HepG2 (cell line): ENCODE measurements around the gene NPB. TPM values are rescaled to one million over a fixed set of nuclear protein-coding genes. Genes with fewer than 3 reads are reported as not detected.
A peak's percentile ranks its signal among the peaks of the same experiment; 100 is the strongest.

Experiments used
- ARHGAP35 ChIP-seq: sonication (generic); formaldehyde crosslinking; IDR thresholded peaks from 2 replicates; pipeline ENCODE4 v1.9.0; 2022; ENCODE audit warnings: mild to moderate bottlenecking, inconsistent platforms, moderate library complexity, missing genetic modification reagents, borderline replicate concordance
- CEBPB ChIP-seq: IDR thresholded peaks from 2 replicates; pipeline ENCODE4 v1.6.1; 2011; ENCODE audit warnings: low read depth, low read length, improper control_type of control experiment, borderline replicate concordance
- MAFF ChIP-seq: IDR thresholded peaks from 2 replicates; pipeline ENCODE4 v1.6.1; 2011; ENCODE audit warnings: low read depth, low read length, improper control_type of control experiment
- MIER2 ChIP-seq: IDR thresholded peaks from 2 replicates; pipeline ENCODE4 v1.6.1; 2016; ENCODE audit warnings: missing biosample characterization, missing genetic modification reagents
- MTA1 ChIP-seq: sonication (generic); formaldehyde crosslinking; IDR thresholded peaks from 2 replicates; pipeline ENCODE4 v1.4.0; 2020; ENCODE audit warnings: missing genetic modification reagents, mild to moderate bottlenecking, borderline replicate concordance
- NFE2 ChIP-seq: sonication (generic); formaldehyde crosslinking; IDR thresholded peaks from 2 replicates; pipeline ENCODE4 v1.4.0; 2020; ENCODE audit warnings: missing genetic modification reagents
- NFE2L2 ChIP-seq: fragments of 150-350 bp; IDR thresholded peaks from 2 replicates; pipeline ENCODE4 v1.6.1; 2014; ENCODE audit warnings: low read length
- RAD21 ChIP-seq: fragments of 450-650 bp; formaldehyde crosslinking; IDR thresholded peaks from 2 replicates; pipeline ENCODE4 v1.5.0; 2020; ENCODE audit warnings: mild to moderate bottlenecking
- RARG ChIP-seq: sonication (generic); formaldehyde crosslinking; IDR thresholded peaks from 2 replicates; pipeline ENCODE4 v1.4.0; 2020; ENCODE audit warnings: low read depth, mild to moderate bottlenecking, missing genetic modification reagents
- TBL1XR1 ChIP-seq: fragments of 150-350 bp; IDR thresholded peaks from 2 replicates; pipeline ENCODE4 v1.6.1; 2014; ENCODE audit warnings: borderline replicate concordance, low read length; ENCODE audit not compliant: partially characterized antibody
- TMF1 ChIP-seq: sonication (generic); formaldehyde crosslinking; IDR thresholded peaks from 2 replicates; pipeline ENCODE4 v1.8.1; 2022; ENCODE audit warnings: low read depth, missing genetic modification reagents
- ZBTB7A ChIP-seq: sonication (generic); formaldehyde crosslinking; IDR thresholded peaks from 2 replicates; pipeline ENCODE4 v1.8.0; 2022; ENCODE audit warnings: mild to moderate bottlenecking, missing genetic modification reagents
- ZHX2 ChIP-seq, 2 experiments: sonication (generic) in 1 of 2; formaldehyde crosslinking in 1 of 2; IDR thresholded peaks; 2 replicates each; pipeline versions ENCODE4 v1.6.1 to v1.9.0; 2014 to 2022; ENCODE audit warnings: antibody characterized with exemption in 1 of 2, borderline replicate concordance in 1 of 2, inconsistent platforms in 1 of 2, low read depth in 1 of 2, missing genetic modification reagents in 1 of 2
- ZNF101 ChIP-seq: sonication (generic); formaldehyde crosslinking; IDR thresholded peaks from 2 replicates; pipeline ENCODE4 v1.4.0; 2020; ENCODE audit warnings: mild to moderate bottlenecking, low read depth, missing genetic modification reagents, borderline replicate concordance
- ZNF619 ChIP-seq: sonication (generic); formaldehyde crosslinking; IDR thresholded peaks from 2 replicates; pipeline ENCODE4 v1.4.0; 2020; ENCODE audit warnings: mild to moderate bottlenecking, missing genetic modification reagents
- ZNF713 ChIP-seq: sonication (generic); formaldehyde crosslinking; IDR thresholded peaks from 2 replicates; pipeline ENCODE4 v1.4.0; 2020; ENCODE audit warnings: mild to moderate bottlenecking, missing genetic modification reagents
- ZNF720 ChIP-seq: sonication (generic); formaldehyde crosslinking; IDR thresholded peaks from 2 replicates; pipeline ENCODE4 v1.4.0; 2020; ENCODE audit warnings: missing genetic modification reagents
- ZNF784 ChIP-seq: sonication (generic); formaldehyde crosslinking; IDR thresholded peaks from 2 replicates; pipeline ENCODE4 v1.5.1; 2020; ENCODE audit warnings: missing genetic modification reagents, mild to moderate bottlenecking, borderline replicate concordance
- ZNF788 ChIP-seq: sonication (generic); formaldehyde crosslinking; IDR thresholded peaks from 2 replicates; pipeline ENCODE4 v1.5.0; 2020; ENCODE audit warnings: mild to moderate bottlenecking, missing genetic modification reagents, borderline replicate concordance
- polyA plus RNA-seq, 8 experiments: library from polyadenylated mRNA; depleted of rRNA in 3 of 8; stranded (reverse) in 7 of 8; unstranded in 1 of 8; fragments of >200 nt; fragmentation: Illumina TruSeq in 4 of 8; extraction: Trizol in 4 of 8; gene quantifications; 2 replicates each; pipeline versions ENCODE4 v1.2.1 to v1.2.3, GENCODE V29; 2011 to 2016; ENCODE audit warnings: low read depth in 4 of 8, missing spikeins in 1 of 8, mixed read lengths in 1 of 8; ENCODE audit not compliant: insufficient read depth in 1 of 8
- total RNA-seq, 5 experiments: library from RNA; depleted of rRNA; stranded (reverse); fragments of >200 nt; fragmentation: Illumina TruSeq; extraction: Trizol; gene quantifications; 2 replicates each; pipeline ENCODE4 v1.2.3, GENCODE V29; 2016; ENCODE audit warnings: low read depth in 1 of 5
- TF ChIP-seq, protein P1 (sequence below): sonication (generic); formaldehyde crosslinking; IDR thresholded peaks from 2 replicates; pipeline ENCODE4 v1.4.0; 2020; ENCODE audit warnings: missing genetic modification reagents

The NPB gene
- total and polyA plus RNA-seq, 2 of the 13 experiments (the other 11 are each of a cell fraction or from before 2014, with no cell fraction given) = 0.11 to 0.93 TPM

DNA sequence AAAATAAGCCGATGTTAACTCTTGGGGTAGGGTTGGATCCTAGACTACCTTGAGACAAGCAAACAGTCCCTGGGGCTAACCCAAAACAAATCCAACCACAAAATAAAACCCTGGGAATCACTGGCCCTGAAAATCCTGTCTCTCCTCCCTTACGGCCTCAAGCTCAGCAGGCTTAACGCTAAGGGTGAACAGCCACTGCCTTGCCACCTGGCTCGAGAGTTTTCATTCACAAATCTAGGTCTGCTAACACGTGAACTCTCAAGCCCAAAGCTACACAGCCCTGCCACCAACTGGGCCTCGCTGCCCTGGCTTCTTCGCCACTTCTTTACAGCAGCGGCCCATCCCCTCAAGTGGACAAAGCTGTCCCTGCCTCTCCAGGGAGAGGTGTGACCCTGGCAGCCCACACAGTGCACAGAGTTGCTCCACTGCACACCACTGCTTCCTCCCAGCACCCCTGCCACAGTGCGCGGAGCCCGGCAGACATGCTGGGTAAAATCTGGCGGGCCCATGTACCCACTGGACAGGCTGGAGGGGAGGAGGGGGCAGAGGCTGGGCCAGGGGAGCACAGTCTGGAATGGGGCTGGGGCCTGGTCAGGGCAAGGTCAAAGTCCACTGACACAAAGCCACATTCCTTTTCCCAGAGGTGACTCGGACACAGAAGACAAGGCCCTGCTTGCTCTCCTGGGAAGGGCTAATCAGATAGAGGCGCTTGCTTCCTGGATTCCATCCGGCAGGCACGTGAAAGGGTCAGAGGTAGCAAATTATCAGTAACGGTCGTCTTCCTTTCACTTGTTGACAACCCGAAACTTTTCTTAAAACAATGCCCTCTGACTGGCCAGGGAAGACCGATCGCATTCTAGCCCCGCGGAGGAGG lies 8.2 kb downstream of the NPB start (continued):
- 0 out of 2 replicates have a peak, but pooled peaks have one; percentile 69 for TF ChIP-seq ZNF784 (CRISPR knock-in tag)
- TF ChIP-seq NFE2L2 = no peak
- TF ChIP-seq ZBTB7A (CRISPR knock-in tag) = peak; percentile 72; the same call in 1 of the 2 replicates
- no peak for TF ChIP-seq TBL1XR1
- peak; percentile 83; the same call in 1 of the 2 replicates for TF ChIP-seq ZNF788
- peak; percentile 79; the same call in 1 of the 2 replicates for TF ChIP-seq MTA1 (CRISPR knock-in tag)
- TF ChIP-seq, protein P1, sequence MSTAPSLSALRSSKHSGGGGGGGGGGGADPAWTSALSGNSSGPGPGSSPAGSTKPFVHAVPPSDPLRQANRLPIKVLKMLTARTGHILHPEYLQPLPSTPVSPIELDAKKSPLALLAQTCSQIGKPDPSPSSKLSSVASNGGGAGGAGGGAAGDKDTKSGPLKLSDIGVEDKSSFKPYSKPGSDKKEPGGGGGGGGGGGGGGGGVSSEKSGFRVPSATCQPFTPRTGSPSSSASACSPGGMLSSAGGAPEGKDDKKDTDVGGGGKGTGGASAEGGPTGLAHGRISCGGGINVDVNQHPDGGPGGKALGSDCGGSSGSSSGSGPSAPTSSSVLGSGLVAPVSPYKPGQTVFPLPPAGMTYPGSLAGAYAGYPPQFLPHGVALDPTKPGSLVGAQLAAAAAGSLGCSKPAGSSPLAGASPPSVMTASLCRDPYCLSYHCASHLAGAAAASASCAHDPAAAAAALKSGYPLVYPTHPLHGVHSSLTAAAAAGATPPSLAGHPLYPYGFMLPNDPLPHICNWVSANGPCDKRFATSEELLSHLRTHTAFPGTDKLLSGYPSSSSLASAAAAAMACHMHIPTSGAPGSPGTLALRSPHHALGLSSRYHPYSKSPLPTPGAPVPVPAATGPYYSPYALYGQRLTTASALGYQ = peak; percentile 81; the same call in 1 of the 2 replicates
- no peak for TF ChIP-seq ZNF101 (CRISPR knock-in tag)
- no peak for TF ChIP-seq ZNF720
- TF ChIP-seq MIER2 (CRISPR knock-in tag) = peak; percentile 57
- no peak for TF ChIP-seq NFE2 (CRISPR knock-in tag)
- no peak for TF ChIP-seq MAFF
- 0 out of 2 replicates have a peak, but pooled peaks have one; percentile 53 for TF ChIP-seq ZNF619 (CRISPR knock-in tag)
- no peak for TF ChIP-seq RARG (CRISPR knock-in tag)
- TF ChIP-seq ZHX2 (IDR thresholded peaks at IDR 0.05; ENCODE audit: low read depth) = no peak; the same call in 1 of the 2 replicates
- no peak for TF ChIP-seq ZHX2 (CRISPR knock-in tag; IDR thresholded peaks at IDR 0.05; ENCODE audit: borderline replicate concordance)
- 0 out of 2 replicates have a peak, but pooled peaks have one; percentile 18 for TF ChIP-seq TMF1 (CRISPR knock-in tag)
- TF ChIP-seq ZNF713 (CRISPR knock-in tag) = 0 out of 2 replicates have a peak, but pooled peaks have one; percentile 34
- TF ChIP-seq RAD21 (CRISPR knock-in tag) = peak; percentile 31; the same call in 1 of the 2 replicates
- no peak for TF ChIP-seq ARHGAP35
- no peak for TF ChIP-seq CEBPB
